ENCODE measurements around the gene YWHAQ.
A peak's percentile ranks its signal among the peaks of the same experiment; 100 is the strongest.

Gene YWHAQ

DNA sequence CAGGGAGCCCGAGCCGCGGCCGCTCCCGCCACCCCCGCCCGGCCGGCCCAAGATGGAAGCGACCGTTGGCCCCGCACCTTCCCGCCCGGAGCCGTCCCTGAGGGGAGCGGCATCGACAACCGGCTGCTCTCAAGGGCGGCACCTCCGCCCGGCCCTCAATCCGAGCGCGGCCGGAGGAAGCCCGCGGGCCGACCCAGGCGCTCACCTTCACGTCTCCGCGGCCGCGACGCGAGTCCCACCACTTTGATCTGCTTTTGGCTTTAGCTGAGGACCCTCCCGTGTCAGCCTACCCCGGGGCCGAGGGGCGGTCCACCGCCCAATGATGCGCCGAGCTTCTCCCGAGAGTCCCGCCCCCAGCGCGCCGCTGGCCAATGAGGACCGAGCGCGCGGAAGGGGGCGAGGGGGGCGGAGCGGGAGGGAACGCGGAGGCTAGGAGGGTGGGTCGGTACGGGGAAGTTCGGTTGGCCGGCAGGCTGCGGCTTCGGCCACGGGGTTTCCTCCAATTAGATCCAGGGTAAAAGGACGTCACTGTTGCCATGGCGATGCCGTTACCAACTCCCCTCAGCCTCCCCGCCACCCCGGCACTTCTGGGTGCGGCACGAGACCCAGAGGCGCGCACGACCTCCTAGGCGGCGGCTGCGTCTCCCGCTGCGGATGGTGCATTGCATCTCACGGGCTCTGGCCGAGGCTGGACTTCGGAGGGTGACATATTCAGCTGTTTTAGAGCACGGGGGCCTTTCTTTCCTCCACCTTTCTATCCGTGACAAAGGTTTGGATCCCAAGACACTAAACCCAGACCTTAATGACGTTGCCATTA, at the start of gene YWHAQ:
Gene YWHAQ (minus strand): TSS at position 262 of the 817 bp plus-strand sequence. CDS start 545 bp downstream, outside the sequence.
- DNase-seq, result peak; percentile 99

DNA sequence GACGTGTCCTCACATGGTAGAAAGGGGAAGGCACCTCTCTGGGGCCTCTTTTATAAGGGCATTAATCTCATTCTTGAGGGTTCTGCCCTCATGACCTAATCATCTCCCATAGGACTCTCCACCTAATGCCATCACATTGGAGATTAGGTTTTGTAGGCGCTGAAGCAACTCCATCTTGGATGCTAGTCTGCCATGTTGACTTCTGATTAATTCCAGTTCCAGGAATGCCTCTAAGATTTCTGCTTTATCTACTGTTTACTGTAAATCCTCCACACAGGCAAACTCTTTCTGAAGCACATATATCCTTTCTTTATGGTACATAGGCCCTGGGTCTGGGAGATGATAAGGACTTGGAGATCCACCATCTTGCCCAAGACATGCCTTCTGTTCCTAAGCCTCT, 49.3 kb upstream of the YWHAQ start:
- DNase-seq, result no peak

DNA sequence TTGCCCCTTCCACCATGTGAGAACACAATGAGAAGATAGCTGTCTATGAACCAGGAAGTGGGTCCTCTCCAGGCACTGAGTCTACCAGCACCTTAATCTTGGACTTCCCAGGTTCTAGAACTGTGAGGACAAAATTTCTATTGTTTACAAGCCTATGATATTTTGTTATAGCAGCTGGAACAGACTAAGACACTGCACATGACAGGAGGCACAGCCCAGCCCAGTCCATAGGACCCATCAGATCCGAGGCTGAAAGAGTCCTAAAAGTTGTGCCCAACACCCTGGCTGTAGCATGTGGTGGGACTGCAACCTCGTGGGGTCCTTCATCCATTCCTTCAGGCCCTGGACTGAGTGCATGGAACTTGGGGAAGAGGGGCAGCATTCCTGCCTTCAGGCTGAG, 48.4 kb upstream of the YWHAQ start:
- no peak for DNase-seq

DNA sequence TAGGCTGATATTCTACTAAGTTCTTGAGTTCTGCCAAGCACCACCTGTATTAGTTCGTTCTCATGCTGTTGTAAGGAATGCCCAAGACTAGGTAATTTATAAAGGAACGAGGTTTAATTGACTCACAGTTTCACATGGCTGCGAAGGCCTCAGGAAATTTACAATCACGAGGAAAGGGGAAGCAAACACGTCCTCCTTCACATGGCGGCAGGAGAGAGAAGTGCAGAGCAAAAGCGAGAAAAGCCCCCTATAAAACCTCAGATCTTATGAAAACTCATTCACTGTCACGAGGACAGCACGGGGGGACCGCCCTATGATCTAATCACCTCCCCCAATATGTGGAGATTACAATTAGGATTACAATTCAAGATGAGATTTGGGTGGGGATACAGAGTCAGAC, 47.7 kb upstream of the YWHAQ start:
- DNase-seq, result no peak

DNA sequence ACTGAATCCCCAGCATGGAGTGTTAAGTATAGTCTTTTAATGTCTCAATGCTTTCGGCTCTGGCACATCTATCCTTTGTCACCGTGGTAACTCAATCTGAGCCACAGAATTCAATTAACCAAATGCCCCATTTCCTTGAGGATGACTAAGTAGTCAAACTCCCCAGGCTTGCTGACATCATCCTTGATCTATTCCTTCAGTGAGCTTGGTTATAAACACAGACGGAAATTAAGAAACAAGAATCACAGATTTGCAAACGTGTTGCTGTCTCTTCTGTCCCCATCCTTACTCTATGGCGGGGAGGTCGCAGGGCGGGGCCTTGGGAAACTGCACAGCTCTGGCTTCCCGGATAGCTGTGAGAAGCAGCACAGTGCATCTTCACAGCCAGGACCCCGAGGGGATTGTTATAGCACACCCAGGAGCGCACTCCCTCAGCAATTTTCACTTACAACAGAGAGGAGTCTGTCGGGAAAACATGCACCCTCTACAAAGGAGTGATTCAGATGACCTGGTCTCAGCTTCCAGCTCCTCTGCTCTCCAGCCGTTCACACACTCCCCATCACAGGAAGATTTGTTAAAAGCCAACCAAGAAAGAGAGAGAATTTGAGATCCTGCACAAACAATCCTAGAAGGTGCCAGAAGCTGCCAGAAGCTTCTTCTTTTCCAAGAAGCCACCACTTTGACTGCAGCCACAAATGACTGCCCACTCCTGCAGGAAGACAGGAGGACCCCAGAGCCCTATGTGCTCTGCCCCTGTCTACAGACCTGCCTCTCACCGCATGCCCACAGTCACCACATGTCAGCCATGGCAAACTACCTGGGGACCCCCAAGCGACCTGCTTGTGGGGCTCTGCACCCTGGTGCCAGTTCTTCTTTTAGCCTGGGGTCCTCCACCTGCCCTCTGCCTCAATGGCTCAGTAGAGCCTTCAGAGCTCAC, 44.9 kb upstream of the YWHAQ start:
- peak; percentile 96 for DNase-seq

DNA sequence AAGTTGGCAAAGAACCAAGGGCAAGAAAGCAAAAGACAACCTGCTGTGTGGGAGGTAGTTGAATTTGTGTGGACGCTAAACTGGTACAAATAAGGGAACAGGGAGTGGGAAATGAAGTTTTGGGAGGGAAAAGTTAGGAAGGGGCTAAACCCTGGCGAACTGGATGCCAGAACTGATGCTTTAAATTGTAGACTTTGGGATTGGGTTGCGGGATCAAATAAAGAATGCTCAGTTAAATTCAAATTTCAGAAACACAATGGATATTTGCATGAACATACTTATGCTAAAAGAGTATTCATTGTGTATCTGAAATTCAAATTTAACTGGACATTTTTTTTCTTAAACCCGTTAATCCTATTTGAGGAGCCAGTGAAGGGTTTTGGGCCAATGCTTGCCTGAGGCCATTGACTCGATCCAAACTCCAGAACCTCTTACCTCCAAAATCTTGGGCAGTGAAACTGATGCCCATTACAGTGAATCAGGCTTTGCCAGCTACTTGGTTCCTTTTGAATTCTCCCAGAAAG, 44.2 kb upstream of the YWHAQ start:
- DNase-seq, result no peak

DNA sequence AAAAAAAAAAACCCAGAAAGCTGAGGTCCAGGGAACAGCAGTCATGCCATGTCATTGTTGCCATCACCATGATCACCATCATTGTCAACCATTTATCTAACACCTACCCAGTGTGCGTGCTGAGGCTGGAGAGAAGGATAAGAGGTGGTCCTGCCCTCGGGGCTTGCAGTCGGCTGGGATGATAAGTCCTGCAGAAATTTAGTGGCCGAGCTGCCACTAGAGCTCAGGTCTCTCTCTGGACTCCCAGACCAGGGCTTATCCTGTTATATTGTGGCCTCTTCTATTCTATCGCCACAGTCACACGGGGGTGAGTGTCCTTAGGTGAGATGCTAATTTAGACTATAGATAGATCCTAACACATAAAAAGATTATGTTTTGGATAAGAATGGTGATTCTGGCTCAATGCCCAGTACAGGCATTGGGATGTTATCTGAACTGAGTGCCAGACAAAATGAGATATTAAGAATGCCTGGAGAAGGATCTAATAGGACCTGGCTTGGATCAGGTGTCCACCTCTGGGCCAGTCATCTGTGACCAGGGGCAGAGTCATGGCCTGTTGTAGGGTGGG, 43.2 kb upstream of the YWHAQ start:
- no peak for DNase-seq

DNA sequence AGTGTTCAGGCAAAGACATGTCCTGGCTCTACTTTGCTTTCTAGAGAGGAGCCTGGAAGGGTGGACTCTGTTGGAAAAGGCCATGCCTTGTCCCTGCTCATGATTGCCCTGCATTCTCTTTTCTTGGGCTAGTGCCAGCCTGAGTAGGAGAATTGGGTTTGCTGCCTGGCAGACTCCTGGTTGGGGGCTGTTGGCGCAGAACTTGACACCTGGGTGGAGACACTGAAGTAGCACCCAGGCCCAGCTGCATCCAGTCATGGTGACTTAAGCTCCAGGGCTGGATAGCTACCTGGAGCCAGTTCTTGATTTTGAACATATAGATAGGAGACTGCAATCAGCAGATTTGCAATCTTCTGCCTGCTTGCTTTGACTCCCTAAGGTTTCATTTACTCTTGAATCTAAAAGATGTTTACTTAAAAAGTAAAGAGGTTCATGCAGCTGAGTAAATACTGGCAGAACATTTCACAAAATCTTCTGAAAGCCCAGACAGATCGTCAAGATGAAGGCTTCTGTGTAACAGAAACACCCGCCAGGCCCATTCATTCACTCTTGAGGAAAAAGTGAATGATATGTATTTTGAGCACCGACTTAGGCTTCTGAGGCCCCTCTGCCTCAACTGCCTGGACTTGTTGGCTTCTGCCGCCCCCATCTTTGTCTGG, 38.0 kb upstream of the YWHAQ start:
- no peak for DNase-seq

DNA sequence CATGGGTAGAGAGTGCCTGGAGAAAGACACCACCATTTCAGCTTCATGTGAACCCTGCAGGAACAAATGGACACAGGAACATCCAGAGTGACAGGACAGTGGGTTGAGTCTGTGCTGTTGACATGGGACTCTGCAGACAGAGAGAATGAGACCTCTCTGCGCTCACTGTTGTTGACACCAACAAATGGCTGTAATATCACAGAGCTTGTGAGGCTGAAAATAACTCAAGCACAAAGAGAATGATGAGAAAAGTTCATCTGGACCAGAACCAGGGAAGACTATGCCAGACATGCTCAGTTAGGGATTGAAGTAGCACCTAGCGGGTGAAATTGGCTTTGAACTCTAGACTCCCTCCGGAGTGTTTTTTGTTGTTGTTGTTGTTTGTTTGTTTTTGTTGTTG, 37.0 kb upstream of the YWHAQ start:
- DNase-seq, result no peak

DNA sequence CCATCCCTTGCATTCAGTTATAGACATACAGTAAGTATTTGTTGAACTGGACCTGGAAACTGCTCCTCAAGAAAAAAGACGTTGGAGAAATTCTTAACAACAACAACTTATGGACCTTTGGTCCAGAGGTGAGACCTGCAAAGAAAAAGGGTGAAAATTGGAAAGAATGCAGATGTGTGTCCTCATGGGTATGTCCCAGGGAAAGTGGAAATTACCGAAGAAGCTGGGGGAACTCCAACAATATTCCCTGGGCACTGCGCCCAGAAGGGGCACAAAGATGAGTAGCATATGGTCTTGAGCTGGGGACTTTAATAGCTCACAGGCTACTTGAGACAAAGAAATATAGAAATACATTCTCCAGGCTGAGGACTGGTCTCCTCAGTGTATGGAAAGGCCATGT, 35.5 kb upstream of the YWHAQ start:
- peak; percentile 46 for DNase-seq

DNA sequence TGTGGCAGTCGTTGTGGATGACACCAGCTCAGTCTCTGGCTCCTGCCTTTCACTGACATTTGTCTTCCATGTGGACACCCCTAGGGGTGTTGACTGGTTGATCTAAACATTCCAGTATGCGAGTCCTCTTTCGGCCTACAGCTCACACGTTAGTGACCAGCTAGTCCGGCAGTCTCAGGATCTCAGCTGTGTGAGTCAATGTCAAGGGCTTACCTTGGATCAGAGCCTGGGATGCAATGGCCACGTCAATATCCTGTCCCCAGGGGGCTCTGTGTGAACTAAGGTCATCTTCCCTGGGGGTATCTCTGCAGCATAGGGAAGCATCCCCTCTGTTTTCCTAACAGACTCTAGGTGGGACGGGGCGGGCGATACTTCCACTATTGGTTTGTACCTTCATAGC, 35.1 kb upstream of the YWHAQ start:
- DNase-seq, result peak; percentile 69

DNA sequence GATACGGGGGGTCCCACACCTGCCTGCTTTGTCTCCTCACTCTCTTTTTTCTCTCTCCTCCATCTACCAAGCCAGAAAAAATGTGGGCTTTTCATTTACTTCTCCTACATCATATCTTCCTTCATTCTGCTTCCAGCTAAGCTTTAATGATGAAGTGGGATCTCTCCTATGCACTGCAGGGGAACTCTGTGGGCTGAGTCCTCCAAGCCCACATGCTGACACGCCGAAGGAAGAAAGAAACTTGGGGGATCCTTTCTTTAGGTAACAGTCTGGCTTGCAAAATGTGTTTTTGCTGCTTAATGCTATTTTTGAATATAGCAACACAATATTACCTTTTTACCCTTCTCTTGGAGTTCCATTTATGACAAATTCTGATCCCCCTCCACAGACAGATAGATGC, 33.6 kb upstream of the YWHAQ start:
- no peak for DNase-seq

DNA sequence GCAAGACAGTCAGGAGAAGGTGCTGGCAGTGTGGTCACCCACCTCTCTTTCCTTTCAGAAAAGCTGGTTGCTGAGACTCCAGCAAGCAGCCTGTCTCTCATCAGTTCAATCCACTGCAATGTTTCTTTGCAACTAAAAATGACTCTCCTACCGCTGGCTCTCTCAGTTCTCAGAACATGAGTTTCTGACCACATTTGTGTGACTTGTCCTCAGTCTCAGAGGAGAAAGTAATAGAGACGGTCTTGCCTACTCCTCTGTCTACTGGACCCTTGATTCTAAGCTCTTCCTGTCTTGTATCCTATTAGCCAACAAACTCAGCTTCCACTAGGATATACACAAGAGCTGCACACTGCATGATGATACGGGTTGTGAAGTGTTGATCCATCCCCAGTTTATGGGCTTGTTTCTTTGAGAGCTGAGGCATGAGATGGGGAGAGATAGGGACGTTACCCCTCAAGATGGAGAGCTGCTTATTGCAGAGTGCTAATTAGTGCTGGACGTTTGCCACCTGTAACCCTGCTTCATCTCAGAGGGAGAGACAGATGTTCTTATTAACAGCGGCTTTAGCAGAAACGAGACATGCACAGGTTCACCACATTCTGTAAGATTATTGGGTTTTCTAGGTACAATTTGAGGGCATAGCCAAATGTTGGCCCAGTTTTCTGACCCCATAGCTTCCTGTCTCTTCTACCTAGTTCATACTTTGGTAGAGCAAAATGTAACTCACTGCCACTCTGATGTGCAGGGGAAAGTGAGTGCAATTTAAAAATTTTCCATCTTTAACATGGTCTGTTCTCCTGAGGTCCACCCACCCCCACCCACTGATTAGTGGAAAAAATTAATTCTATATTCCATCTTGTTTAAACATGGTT, 32.4 kb upstream of the YWHAQ start:
- no peak for DNase-seq

DNA sequence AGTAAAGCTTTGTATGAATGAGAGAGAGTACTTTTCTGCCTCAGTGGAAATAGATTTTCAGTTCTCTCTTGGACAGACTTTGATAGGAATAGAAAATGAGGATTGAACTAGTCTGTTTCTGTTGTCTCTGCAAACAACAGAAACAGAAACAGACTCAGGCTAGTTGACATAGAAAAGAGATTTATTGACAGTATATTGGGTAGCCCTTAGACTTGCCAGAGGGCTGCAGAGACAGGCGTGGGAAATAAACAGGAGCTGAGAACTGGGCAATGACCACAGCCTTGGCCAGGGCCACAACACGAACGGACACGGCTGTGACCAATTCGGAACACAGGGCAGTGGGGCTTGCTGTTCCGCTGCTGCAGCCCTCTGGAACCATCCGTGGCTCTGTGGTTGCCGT, 30.5 kb upstream of the YWHAQ start:
- no peak for DNase-seq

DNA sequence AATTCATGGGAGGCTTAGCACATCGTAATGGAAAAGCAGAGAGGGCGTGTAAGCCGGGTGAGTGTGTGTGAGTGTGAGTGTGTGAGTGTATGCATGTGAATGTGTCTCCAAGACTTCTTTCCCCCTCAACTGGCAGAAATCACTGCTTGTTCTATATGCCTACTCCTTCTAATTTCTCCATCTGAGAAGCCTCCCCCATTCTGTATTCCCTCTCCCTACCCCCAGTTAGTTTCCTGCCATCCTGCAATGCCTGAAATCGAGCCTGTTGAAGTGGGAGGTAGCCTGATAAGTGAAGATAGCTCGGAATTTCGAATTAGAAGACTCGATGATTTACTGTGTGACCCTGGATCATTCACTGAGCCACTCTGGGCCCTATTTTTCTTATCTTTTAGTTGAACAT, 30.0 kb upstream of the YWHAQ start:
- DNase-seq, result no peak

DNA sequence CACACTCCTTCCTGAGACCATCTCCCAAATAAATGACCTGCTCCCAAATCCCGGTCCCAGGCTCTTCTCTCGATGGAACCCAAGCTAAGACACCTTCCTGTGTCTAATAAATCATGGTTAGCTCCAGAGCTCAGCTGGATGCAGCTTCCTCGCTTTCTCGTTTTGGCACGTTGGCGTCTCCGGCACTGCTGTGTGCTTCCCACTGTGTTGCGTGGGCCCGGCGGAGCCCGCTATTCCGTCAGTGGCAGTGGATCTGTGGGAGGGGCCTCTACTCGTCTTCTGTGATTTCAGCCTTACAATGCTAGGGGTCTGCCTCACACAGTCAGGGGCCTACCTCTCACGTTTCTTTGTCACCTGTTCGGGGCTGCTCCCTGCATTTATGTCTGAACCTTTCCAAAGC, 29.4 kb upstream of the YWHAQ start:
- DNase-seq, result no peak

DNA sequence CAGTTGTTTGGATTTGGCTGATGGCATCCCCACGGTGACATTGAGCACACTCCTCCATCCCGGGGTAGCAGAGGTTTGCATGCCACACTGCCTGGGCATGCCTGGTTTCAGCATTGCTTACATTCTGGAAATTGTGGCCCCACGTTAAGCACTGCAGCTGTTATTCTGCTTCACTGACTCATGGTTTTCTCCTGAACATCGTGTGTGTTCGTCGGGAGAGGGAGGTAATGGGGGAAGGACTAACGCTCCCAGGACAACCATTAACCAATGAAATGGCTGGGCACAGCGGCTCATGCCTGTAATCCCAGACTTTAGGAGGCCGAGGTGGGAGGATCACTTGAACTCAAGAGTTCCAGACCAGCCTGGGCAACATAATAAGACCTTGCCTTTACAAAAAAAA, 28.2 kb upstream of the YWHAQ start:
- peak; percentile 37 for DNase-seq

DNA sequence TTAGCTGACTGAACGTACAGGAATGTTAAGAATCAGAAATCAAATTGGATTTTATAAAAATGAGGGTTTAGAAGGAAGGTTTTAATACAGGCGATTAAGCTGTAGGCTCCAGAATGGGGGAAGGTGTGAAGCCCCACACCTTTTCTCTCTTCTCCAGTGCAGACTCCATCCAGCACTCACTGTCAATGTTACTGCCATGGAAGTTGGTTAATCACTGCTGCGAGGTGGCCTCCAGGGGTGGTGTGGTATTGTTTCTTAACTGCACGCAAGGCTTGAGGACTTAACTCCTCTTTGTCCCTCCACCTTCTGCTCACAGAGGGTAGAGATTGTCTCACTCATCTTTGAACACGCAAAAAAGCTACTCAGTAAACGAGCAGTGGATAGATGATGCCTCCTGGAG, 26.9 kb upstream of the YWHAQ start:
- no peak for DNase-seq

DNA sequence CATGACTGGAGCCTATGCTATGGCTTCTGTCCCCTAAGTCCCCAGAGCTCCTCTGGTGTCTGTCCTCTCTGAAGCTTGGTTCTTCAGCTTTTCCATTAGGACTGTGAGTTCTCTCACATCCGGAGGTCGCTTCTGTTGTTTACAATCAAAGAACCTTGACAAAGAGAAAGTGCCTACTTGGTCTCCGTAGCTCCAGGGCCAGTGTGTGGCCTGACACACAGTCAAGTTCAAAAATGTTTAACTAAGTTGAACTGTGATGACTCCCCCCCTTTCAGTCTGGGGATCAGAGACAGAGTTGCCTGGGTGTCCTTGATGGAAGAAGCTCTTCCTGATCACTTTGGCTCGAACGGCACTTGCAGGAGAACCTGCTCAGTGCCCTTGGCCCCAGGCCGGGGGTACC, 26.3 kb upstream of the YWHAQ start:
- DNase-seq, result no peak

DNA sequence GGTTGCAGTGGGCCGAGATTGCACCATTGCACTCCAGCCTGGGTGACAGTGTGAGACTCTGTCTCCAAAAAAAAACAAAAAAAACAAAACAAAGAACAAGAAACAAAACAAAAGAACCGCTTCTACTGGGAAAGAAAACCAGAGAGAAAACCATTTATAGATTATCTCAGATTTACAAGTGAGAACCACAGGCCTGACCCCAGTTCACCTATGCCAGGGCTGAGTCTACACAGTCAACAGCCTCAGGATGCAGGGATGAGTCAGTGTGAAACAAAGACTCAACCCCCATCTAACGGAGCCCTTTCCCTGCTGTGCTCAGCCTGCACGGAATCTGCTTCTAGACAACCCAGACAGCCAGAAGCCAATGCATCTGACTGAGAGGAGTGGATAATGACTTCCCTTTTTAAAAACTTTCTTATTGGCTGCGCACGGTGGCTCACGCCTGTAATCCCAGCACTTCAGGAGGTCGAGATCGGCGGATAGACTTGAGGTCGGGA, 25.5 kb upstream of the YWHAQ start:
- peak; percentile 96 for DNase-seq

DNA sequence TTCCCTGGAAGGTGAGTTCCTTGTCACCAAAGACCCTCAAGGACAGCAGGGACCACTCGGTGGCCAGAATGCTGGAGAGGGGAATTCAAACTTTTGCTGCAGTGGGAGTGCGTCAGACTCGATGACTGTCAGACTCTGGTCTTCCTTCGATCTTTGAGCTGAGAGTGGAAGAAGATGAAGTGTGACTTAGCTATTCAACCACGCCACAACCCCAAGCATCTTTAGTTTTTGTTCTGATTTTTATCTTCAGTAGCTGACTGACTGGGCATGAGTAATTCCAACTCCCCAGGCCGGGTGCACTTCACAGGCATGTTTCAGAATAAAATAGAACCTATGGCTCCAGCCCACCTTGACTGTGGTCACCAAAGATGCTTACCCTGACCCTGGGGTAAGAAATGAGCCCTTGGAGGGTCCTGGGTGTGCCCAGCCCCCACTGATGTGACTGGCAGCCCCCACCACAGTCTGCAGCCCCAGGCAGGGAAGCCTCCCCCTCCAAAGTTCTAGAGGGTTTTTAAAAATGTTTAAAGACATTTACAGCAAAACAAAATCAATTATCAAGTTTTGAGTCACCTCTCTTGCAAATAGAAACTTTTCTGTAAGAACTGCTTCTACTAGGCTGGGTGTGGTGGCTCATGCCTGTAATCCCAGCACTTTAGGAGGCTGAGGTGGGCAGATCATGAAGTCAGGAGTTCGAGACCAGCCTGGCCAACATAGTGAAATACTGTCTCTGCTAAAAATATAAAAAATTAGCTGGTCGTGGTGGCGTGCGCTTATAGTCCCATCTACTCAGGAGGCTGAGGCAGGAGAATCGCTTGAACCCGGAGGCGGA, 24.9 kb upstream of the YWHAQ start:
- peak; percentile 93 for DNase-seq
